Measurements from ENCODE around the gene PPP1R13L. TPM values are rescaled to one million over a fixed set of nuclear protein-coding genes. Genes with fewer than 3 reads are reported as not detected.

Gene PPP1R13L
- total RNA-seq, 1 donor, result 6.9 TPM

GRCh38 chr19:45331411-45331810 is 73.5 kb downstream of the PPP1R13L start:
- Histone ChIP-seq H3K4me1 (ENCODE audit: insufficient read depth, low read length) (peaks cover 2% of the 10 kb centered on the region), H3K79me2 (ENCODE audit: insufficient read depth, low read length) (no peaks in the 10 kb centered on the region), H3K36me3 (ENCODE audit: insufficient read depth, low read length) (no peaks in the 10 kb centered on the region), H3K9me3 (ENCODE audit: low read depth, low read length) (no peaks in the 10 kb centered on the region), H3K27me3 (ENCODE audit: insufficient read depth, low read length) (no peaks in the 10 kb centered on the region), H4K20me1 (ENCODE audit: insufficient read depth, low read length) (no peaks in the 10 kb centered on the region), H3K27ac (ENCODE audit: low read depth, low read length) (no peak overlapping the region), H2AFZ (ENCODE audit: low read length) (no peak overlapping the region), H3K4me2 (ENCODE audit: insufficient read depth, low read length) (no peak overlapping the region), H3K4me3 (ENCODE audit: insufficient read depth, low read length) (no peak overlapping the region)
- no peak for TF ChIP-seq CTCF (IDR thresholded peaks at IDR 0.05; ENCODE audit: extremely low read depth, low read depth, low read length)
- DNase-seq (ENCODE audit: insufficient read length, low spot score, missing footprints), result no peak

Small RNA genes within 50 kb of the gene (small RNA-seq; reads per million reads assigned to genes)
- gene MIR6088, result not detected

Other genes starting within 250 kb of the PPP1R13L start
- 0.29 TPM in 1 of 2 replicates, not detected in the other for gene NKPD1, start 244.1 kb downstream of the PPP1R13L start, total RNA-seq
- 13.8 and 17.4 TPM in 2 replicates for gene TRAPPC6A, start 226.8 kb downstream of the PPP1R13L start, total RNA-seq
- 7.2 and 10.0 TPM in 2 replicates for gene BLOC1S3, start 226.3 kb downstream of the PPP1R13L start, total RNA-seq
- gene EXOC3L2, start 159.7 kb downstream of the PPP1R13L start, total RNA-seq, result not detected in 2 replicates
- gene MARK4, start 153.8 kb downstream of the PPP1R13L start, total RNA-seq, result 16.2 and 18.1 TPM in 2 replicates
- gene CKM, start 82.2 kb downstream of the PPP1R13L start, total RNA-seq, result under 0.01 and 0.36 TPM in 2 replicates
- gene KLC3, start 64.3 kb downstream of the PPP1R13L start, total RNA-seq, result 0.29 and 0.72 TPM in 2 replicates
- gene ERCC2, start 34.5 kb downstream of the PPP1R13L start, total RNA-seq, result 47.4 and 52.5 TPM in 2 replicates
- gene POLR1G, start 1.6 kb upstream of the PPP1R13L start, total RNA-seq, result 10.5 and 10.6 TPM in 2 replicates
- gene ERCC1, start 18.8 kb upstream of the PPP1R13L start, total RNA-seq, result 88.4 and 96.3 TPM in 2 replicates
- gene FOSB, start 62.9 kb upstream of the PPP1R13L start, total RNA-seq, result 3.3 and 3.8 TPM in 2 replicates
- gene RTN2, start 92.0 kb upstream of the PPP1R13L start, total RNA-seq, result 6.2 TPM in 2 replicates
- 0.29 and 0.36 TPM in 2 replicates for gene PPM1N, start 93.4 kb upstream of the PPP1R13L start, total RNA-seq
- gene VASP, start 102.4 kb upstream of the PPP1R13L start, total RNA-seq, result 50.1 and 71.3 TPM in 2 replicates
- gene OPA3, start 179.7 kb upstream of the PPP1R13L start, total RNA-seq, result 7.1 and 7.6 TPM in 2 replicates
- gene GPR4, start 197.1 kb upstream of the PPP1R13L start, total RNA-seq, result not detected in 2 replicates
- 10.1 and 11.8 TPM in 2 replicates for gene EML2, start 234.3 kb upstream of the PPP1R13L start, total RNA-seq